Measurements from ENCODE around the gene XRN1. TPM values are rescaled to one million over a fixed set of nuclear protein-coding genes. Genes with fewer than 3 reads are reported as not detected.

Gene XRN1
- total and polyA plus RNA-seq, 2 of the 8 experiments (the other 6 are each of a cell fraction or from before 2014, with no cell fraction given), result 1.9 to 17.2 TPM

GRCh38 chr3:142447852-142448823, at the start of gene XRN1 (continued):
- no peak for TF ChIP-seq E2F6 (IDR thresholded peaks at IDR 0.05)
- 0 out of 2 replicates have a peak, but pooled peaks have one; percentile 44 for TF ChIP-seq BRCA1 (IDR thresholded peaks at IDR 0.05; ENCODE audit: low read depth, low read length)
- TF ChIP-seq POLR2AphosphoS5 (IDR thresholded peaks at IDR 0.05; ENCODE audit: low read depth, low read length), result peak; percentile 62
- TF ChIP-seq ATF3 (IDR thresholded peaks at IDR 0.05; ENCODE audit: insufficient read depth, low read depth, low read length), result peak; percentile 68
- no peak for TF ChIP-seq EZH2 (IDR thresholded peaks at IDR 0.05; ENCODE audit: low read depth, low read length, severe bottlenecking)
- peak; percentile 23; the same call in 1 of the 2 replicates for TF ChIP-seq USF2 (IDR thresholded peaks at IDR 0.05; ENCODE audit: low read length)
- TF ChIP-seq BACH1 (IDR thresholded peaks at IDR 0.05; ENCODE audit: low read length), result 0 out of 2 replicates have a peak, but pooled peaks have one; percentile 29
- TF ChIP-seq RBBP5 (IDR thresholded peaks at IDR 0.05; ENCODE audit: borderline replicate concordance, low read depth, low read length), result peak; percentile 100
- TF ChIP-seq RAD21 (IDR thresholded peaks at IDR 0.05 in 1 of 2, conservative IDR thresholded peaks at IDR 0.05 in 1 of 2; ENCODE audit: low read depth in 2 of 2, low read length in 2 of 2), result 0 out of 4 replicates have a peak, but pooled peaks have one; percentile 1 to 4
- TF ChIP-seq CREB1 (IDR thresholded peaks at IDR 0.05), result peak; percentile 97
- no peak for TF ChIP-seq JUND (IDR thresholded peaks at IDR 0.05; ENCODE audit: low read length)
- peak; percentile 90 for TF ChIP-seq PHF8 (conservative IDR thresholded peaks at IDR 0.05; ENCODE audit: low read depth, low read length)
- TF ChIP-seq HDAC2 (IDR thresholded peaks at IDR 0.05; ENCODE audit: borderline replicate concordance in 1 of 2, low read depth in 2 of 2, low read length in 2 of 2), result peak in 1 of 2 experiments; percentile 26; a peak in 1 of 4 replicates
- TF ChIP-seq NRF1 (IDR thresholded peaks at IDR 0.05; ENCODE audit: low read depth, low read length), result no peak
- TF ChIP-seq ZNF274 (IDR thresholded peaks at IDR 0.05; ENCODE audit: borderline replicate concordance, extremely low read depth, low read length), result no peak
- TF ChIP-seq POLR2A (IDR thresholded peaks at IDR 0.05; ENCODE audit: control extremely low read depth in 1 of 2, low read depth in 2 of 2, low read length in 2 of 2), result peak; percentile 87 to 90
- no peak for TF ChIP-seq MAFK (IDR thresholded peaks at IDR 0.05; ENCODE audit: low read depth, low read length)
- peak; percentile 70; the same call in 1 of the 2 replicates for TF ChIP-seq CHD2 (IDR thresholded peaks at IDR 0.05; ENCODE audit: low read length)
- TF ChIP-seq KDM5A (IDR thresholded peaks at IDR 0.05; ENCODE audit: low read length), result peak; percentile 81
- TF ChIP-seq MAX (IDR thresholded peaks at IDR 0.05), result no peak
